ENCODE results near the gene GALM. TPM values are rescaled to one million over a fixed set of nuclear protein-coding genes. Genes with fewer than 3 reads are reported as not detected.
"Not testable (repeated sequence)": the region's sequence is repeated elsewhere in the genome, so short reads cannot be mapped to it uniquely, and the experiment has no call there.

The GALM gene
- total and polyA plus RNA-seq, 2 of the 8 experiments (the other 6 are each of a cell fraction or from before 2014, with no cell fraction given), result 9.9 to 13.1 TPM

DNA sequence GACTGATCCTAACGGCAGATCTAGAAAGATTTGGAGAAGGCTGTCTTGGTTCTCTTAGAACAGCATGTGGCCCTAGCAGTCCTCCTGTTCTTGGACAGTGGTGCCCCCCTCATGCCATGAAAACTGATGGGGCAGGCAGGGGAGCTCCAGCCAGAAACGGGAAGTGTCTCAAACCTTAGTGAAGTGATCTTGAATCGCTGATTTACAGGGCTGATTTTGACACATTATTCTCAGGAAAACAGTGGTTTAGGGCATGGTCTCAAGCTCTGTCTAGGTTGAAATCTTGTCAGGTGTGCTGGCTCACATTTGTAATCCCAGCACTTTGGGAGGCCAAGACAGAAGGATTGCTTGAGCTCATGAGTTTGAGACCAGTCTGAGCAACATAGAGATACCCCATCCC is 47.4 kb downstream of the GALM start (continued):
- TF ChIP-seq RAD21 (IDR thresholded peaks at IDR 0.05 in 1 of 2, conservative IDR thresholded peaks at IDR 0.05 in 1 of 2; ENCODE audit: low read depth in 2 of 2, low read length in 2 of 2), result no peak
- no peak for TF ChIP-seq TEAD4 (IDR thresholded peaks at IDR 0.05; ENCODE audit: low read depth, low read length)

DNA sequence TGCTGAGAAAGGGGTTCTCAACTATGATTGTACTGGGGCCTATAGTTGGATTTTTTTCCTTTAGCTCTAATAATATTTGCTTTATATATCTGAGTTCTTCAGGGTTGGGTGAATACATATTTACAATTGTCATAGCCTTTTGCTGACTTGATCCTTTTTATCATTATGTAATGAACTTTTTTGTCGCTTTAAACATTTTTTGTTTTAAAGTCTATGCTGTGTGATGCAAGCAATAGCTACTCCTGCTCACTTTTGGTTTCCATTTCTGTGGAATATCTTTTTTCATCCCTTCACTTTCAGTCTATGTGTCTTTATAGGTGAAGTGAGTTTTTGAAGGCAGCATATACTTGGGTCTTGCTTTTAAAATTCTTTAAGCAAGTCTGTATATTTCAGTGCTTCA is 49.0 kb downstream of the GALM start:
- WGBS, 2 experiments (ENCODE audit: extremely low coverage in 1 of 2, insufficient coverage in 1 of 2, insufficient read length in 1 of 2, insufficient replicate concordance in 2 of 2, low coverage in 1 of 2, low lambda C conversion rate in 2 of 2, missing lambda C conversion rate in 1 of 2), result 100% methylated on average over 1 of the region's 1 CpG; no CpG with 5 or more reads in 1 of the 2 experiments
- H4K91ac ChIP-seq (replicated peaks; ENCODE audit: insufficient read length, low read length); H3K4me1 ChIP-seq (replicated peaks in 1 of 4; ENCODE audit: control insufficient read depth in 3 of 4, insufficient read depth in 4 of 4, low read length in 3 of 4); H2BK5ac ChIP-seq (ENCODE audit: low read depth, low read length); H3K27me3 ChIP-seq (replicated peaks in 1 of 4; ENCODE audit: control insufficient read depth in 3 of 4, extremely low read depth in 1 of 4, insufficient read depth in 3 of 4, low read length in 3 of 4); H2BK15ac ChIP-seq (ENCODE audit: low read length); H4K20me1 ChIP-seq (replicated peaks in 1 of 2; ENCODE audit: control insufficient read depth in 1 of 2, insufficient read depth in 2 of 2, low read length in 2 of 2); H3K4me3 ChIP-seq (ENCODE audit: extremely low read depth in 1 of 4, insufficient read depth in 2 of 4, low read depth in 3 of 4, low read length in 4 of 4); FAIRE-seq; H3K4me2 ChIP-seq (ENCODE audit: insufficient read depth in 1 of 2, low read depth in 2 of 2, low read length in 2 of 2); H3K4ac ChIP-seq (replicated peaks; ENCODE audit: insufficient read length, low read depth, low read length); H3K36me3 ChIP-seq (ENCODE audit: control insufficient read depth in 2 of 4, insufficient read depth in 4 of 4, low read length in 3 of 4); H2BK12ac ChIP-seq (ENCODE audit: low read depth, low read length); H3K9ac ChIP-seq (replicated peaks in 1 of 4; ENCODE audit: extremely low read depth in 1 of 4, low read depth in 3 of 4, low read length in 3 of 4); H4K5ac ChIP-seq (ENCODE audit: insufficient read length, low read depth, low read length); H3K79me2 ChIP-seq (ENCODE audit: control insufficient read depth in 1 of 2, insufficient read depth in 2 of 2, low read length in 2 of 2); DNase-seq (ENCODE audit: low read depth in 1 of 2, low spot score in 2 of 2); H2AFZ ChIP-seq (ENCODE audit: low read length); H3K23me2 ChIP-seq (ENCODE audit: low read depth, low read length); H2BK20ac ChIP-seq (ENCODE audit: low read length); H4K8ac ChIP-seq (ENCODE audit: extremely low read depth, insufficient read depth, low read length); H3K9me3 ChIP-seq (ENCODE audit: insufficient read depth in 2 of 2, low read depth in 1 of 2, low read length in 1 of 2); H3K79me1 ChIP-seq (ENCODE audit: low read depth, low read length); H3K56ac ChIP-seq (replicated peaks; ENCODE audit: insufficient read length, low read depth, low read length); H3K27ac ChIP-seq (ENCODE audit: low read depth, low read length); H2AK5ac ChIP-seq (ENCODE audit: low read depth, low read length); H2BK120ac ChIP-seq (replicated peaks; ENCODE audit: low read depth, low read length); H3K23ac ChIP-seq (ENCODE audit: insufficient read length); H3K18ac ChIP-seq (ENCODE audit: extremely low read depth, low read length); H3K14ac ChIP-seq (ENCODE audit: insufficient read length): not testable (repeated sequence)
- ChIA-PET POLR2A (ENCODE audit: partially characterized antibody) (interaction anchor here (1.2 to 2.0 kb wide), 2 partner anchors 26 to 36 kb away, joined by 5 to 6 read pairs; partner anchors contain the start of gene SRSF7), CTCF (ENCODE audit: partially characterized antibody) (interaction anchor here (0.7 to 3.2 kb wide), 3 partner anchors 11 to 137 kb away, joined by 3 to 8 read pairs (median 4); no protein-coding TSS in a partner anchor)
